ENCODE results near the gene SGSM1.

The SGSM1 gene

DNA sequence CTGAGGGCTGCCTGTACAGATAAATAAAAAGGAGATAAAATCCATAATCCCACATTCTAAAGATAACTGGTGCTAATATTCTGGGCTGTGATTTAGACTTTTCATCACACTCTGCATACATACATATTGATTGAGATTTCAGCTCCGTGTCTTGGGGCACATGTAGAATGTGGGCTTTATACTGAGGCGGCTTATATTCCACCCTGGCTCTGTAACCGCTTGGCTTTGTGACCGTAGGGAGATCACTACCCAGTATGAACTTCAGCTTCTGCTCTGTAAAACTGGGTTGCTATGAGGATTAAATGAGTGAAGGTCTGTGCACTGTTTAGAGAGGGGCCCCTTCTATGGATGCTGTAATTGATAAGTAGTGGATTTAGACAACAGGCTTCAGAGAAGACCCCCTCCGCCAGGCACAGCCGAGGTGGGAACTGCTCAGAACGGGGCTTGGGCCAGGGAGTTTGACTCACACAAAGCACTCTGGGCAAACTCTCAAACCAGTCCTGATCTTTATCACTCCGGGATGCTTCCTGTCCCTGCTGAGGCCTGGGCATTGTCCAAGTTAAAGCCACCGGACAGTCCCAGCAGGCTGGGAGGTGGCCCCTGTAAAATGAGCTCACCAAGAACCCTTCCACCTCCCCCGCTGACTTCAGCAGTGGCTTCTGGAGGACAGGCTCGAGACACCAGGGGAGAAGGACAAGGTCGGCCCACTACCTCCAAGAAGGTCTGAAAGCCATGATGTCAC, 163.7 kb downstream of the SGSM1 start:
- TF ChIP-seq, protein P1, sequence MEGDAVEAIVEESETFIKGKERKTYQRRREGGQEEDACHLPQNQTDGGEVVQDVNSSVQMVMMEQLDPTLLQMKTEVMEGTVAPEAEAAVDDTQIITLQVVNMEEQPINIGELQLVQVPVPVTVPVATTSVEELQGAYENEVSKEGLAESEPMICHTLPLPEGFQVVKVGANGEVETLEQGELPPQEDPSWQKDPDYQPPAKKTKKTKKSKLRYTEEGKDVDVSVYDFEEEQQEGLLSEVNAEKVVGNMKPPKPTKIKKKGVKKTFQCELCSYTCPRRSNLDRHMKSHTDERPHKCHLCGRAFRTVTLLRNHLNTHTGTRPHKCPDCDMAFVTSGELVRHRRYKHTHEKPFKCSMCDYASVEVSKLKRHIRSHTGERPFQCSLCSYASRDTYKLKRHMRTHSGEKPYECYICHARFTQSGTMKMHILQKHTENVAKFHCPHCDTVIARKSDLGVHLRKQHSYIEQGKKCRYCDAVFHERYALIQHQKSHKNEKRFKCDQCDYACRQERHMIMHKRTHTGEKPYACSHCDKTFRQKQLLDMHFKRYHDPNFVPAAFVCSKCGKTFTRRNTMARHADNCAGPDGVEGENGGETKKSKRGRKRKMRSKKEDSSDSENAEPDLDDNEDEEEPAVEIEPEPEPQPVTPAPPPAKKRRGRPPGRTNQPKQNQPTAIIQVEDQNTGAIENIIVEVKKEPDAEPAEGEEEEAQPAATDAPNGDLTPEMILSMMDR (IDR thresholded peaks at IDR 0.05; ENCODE audit: borderline replicate concordance, insufficient read depth, low read depth, low read length) = no peak
- H3K4me3 ChIP-seq (ENCODE audit: low read depth, low read length) = no peak overlapping the region

DNA sequence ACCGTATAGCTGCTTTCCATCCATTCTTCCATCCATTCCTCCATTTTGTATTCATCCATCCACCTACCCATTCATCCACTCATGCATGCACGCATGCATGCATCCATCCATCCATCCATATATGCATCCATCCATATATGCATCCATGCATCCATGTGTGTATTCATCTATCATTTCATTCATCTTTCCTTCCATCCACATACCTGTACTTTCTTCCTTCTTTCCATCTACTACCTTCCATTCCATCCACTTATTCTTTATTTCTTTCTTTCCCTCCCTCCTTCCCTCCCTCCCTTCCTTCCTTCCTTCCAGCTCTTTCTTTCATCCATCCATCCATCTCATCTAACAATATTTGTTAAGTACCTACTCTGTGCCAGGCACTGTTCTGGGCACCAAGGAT, 166.4 kb downstream of the SGSM1 start:
- TF ChIP-seq, protein P1 (IDR thresholded peaks at IDR 0.05; ENCODE audit: borderline replicate concordance, insufficient read depth, low read depth, low read length) = no peak
- H3K4me3 ChIP-seq (ENCODE audit: low read depth, low read length) = no peak overlapping the region

DNA sequence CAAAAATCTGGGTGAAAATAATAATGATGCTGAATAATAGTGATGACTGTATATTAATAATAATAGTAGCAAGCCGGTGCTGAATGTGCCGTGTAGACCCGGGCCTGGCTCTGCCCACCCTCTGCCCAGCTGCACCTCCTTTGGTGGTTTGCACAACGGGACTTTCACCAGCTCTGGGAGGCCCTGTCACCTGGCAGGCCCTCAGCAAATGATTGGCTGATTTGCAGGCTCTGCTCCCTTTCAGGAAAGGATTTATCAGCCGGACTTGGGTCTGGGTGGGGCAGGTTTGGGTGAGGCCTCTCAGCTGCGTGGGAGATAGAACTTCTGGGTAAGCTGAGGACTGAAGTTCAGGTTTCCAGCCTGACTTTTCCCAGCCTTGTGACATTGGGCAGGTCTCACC, 167.9 kb downstream of the SGSM1 start:
- no peak overlapping the region for H3K4me3 ChIP-seq (ENCODE audit: low read depth, low read length)
- TF ChIP-seq, protein P1 (IDR thresholded peaks at IDR 0.05; ENCODE audit: borderline replicate concordance, insufficient read depth, low read depth, low read length) = no peak

DNA sequence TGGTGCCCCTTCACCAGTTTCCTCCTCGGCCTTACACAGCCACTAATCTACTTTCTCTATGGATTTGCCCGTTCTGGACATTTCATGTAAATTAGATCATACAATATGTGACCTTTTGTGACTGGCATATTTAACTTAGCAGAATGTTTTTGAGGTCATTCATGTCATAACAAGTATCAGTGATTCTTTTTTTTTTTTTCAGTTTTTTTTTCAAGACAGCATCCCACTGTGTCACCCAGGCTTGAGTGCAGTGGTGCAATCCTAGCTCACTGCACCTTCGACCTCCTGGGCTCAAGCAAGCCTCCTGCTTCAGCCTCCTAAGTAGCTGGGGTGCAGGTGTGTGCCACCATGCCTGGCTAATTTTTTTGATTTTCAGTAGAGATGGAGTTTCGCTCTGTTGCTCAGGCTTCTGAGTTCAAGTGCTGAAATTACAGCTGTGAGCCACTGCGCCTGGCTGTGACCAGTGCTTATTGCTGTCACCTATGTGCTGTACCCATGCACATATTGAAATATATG, 169.2 kb downstream of the SGSM1 start:
- no peak overlapping the region for H3K4me3 ChIP-seq (ENCODE audit: low read depth, low read length)
- TF ChIP-seq, protein P1 (IDR thresholded peaks at IDR 0.05; ENCODE audit: borderline replicate concordance, insufficient read depth, low read depth, low read length) = no peak

DNA sequence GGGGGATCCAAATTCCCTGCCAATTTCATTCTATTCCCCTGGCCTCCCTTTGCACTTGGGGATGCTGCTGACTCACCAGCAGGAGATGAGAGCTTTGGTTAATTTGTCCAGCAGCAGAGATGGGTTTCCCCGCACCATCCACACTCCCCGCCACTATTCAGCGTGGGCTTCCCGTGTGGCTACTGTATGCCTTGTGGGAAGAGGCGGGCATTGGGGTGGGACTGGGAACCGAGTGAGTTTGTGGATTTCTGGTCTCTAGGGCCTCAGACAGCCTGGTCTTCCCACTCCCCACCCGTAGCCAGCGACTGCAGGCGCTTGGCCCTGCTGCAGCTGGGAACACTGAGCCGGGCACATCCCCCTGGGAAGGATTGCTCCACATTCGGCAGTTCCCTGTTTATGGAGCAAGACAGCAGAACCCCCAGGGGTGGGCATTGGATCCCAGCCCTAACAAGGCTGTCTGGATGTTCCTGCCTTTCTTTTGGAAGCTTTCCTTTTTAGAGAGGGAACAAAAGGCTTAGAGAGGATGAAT, 169.9 kb downstream of the SGSM1 start:
- no peak overlapping the region for H3K4me3 ChIP-seq (ENCODE audit: low read depth, low read length)
- TF ChIP-seq, protein P1 (IDR thresholded peaks at IDR 0.05; ENCODE audit: borderline replicate concordance, insufficient read depth, low read depth, low read length) = no peak

DNA sequence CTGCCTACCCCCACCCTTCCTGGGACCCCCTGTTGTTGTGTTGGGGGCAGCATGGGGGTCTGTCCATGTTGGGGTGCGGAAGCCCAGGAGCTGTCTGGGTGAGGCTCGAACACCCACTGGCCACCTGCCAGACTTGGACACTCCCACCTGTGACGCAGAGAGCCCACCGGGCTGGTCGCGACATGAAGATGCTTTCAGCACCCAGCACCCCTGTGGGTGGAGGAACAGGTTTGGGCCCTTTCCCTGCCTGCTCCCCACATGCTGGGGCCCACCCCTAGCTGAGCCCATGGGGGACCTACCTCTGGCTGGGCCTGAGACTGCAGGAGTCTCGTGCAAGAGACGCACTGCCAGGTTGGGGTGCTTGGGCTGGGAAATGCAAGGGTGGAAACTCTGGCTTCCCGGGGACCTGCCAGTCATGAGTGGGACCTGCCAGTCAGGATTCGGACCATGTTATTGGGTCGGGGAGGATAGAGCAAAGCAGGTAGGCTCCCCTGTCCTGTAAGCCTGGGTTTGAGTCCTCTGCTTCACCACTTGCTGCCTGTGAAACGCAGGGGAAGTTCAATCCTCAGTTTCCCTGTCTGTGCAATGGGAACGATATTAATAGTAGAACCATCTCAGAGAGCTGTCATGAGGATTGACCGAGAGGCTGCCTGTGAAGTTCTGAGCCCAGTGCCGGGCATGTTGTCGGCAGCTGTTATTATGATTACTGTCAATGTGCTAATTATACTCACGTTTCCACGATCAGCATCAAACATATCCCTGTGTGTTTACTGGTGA, 170.6 kb downstream of the SGSM1 start:
- no peak overlapping the region for H3K4me3 ChIP-seq (ENCODE audit: low read depth, low read length)
- TF ChIP-seq, protein P1 (IDR thresholded peaks at IDR 0.05; ENCODE audit: borderline replicate concordance, insufficient read depth, low read depth, low read length) = no peak
